ENCODE results near the gene CDC5L.

GRCh38 chr6:44423306-44423705, 35.8 kb downstream of the CDC5L start:
- TF ChIP-seq CTCF (conservative IDR thresholded peaks at IDR 0.05; ENCODE audit: low read depth, low read length): no peak
- TF ChIP-seq EZH2 (IDR thresholded peaks at IDR 0.05; ENCODE audit: borderline replicate concordance, low read depth, low read length, poor library complexity, severe bottlenecking): no peak

Measured in A673 (cell line).